A673 (cell line): Measurements from ENCODE around the gene S100A4.

ENCODE experiments used
- CTCF ChIP-seq: fragments of 300-800, 200-600 bp; sonication (generic); conservative IDR thresholded peaks from 2 replicates; pipeline ENCODE4 v1.5.1; 2017; ENCODE audit warnings: low read depth, mild to moderate bottlenecking, antibody characterized with exemption, low read length, moderate library complexity, mixed read lengths
- EZH2 ChIP-seq: fragments of 200-600 bp; sonication (generic); IDR thresholded peaks from 2 replicates; pipeline ENCODE4 v1.6.1; 2017; ENCODE audit warnings: borderline replicate concordance, low read depth, mild to moderate bottlenecking, mixed read lengths, antibody characterized with exemption, low read length; ENCODE audit not compliant: poor library complexity, severe bottlenecking

DNA sequence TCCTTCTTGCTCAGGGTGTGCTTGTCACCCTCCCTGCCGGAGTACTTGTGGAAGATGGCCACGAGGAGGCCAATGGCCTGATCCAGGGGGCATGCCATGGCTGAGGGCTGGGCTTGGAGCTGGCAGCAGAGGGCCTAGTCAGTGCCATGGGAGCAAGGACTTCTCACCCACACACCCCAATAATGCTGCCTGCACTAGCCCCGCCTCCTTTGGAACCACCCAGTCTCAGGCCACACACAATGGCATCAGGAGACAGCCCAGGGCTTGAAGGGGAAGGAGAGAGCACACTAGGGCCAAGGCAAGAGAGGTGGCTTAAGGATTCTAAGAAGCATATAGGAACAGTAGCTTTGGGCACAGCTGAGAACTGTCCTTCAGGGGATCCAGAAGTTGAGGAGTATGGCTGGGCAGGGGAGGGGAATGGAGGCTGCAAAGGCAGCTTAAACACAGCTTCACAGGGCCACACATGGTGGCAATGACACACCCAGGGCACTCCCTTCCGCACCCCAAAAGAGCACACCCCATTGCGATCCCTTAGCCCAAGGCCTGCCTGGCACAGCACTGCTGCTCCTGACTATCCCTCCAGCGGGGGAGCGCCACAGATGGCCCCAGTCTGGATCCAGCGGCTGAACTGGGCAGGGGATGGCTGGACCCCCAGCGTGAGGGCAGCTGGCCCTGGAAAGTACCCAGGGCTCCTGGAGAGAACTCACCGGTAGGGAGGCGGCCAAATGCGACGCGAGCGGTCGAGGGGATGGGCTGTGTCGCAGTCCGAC, 10.2 kb downstream of the S100A4 start, which contains the start of gene S100A6:
- no peak for TF ChIP-seq CTCF
- TF ChIP-seq EZH2: no peak
